Measurements from ENCODE around the gene ASTN2. TPM values are rescaled to one million over a fixed set of nuclear protein-coding genes. Genes with fewer than 3 reads are reported as not detected.

Gene ASTN2
- total and polyA plus RNA-seq, 10 donors: 0.87 to 6.1 (median 3.7) TPM

DNA sequence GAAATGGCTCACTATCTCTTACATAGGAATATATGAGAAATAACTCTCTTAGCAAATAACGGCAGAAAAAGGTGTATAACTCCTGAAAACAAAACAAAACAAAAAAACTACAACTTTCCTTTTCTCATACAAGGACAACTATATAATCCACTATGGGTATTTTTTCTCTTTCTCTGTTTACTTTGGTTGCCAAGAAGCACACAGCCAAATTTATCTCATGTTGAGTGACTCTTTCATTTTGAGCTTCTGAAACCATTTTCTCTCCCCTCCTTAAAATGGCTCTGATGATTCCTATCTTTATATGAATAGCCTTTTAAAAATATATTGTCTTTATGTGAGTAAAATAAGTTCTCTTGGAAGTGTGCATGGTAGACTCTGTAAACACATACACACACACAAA, 599.0 kb downstream of the ASTN2 start:
- no peaks in the 10 kb centered on the region for H3K4me1 ChIP-seq
- 80 to 87% (median 86%) methylated on average over 1 of the region's 1 CpG for WGBS, 5 donors
- no peak for TF ChIP-seq POLR2A (IDR thresholded peaks at IDR 0.05)
- no peak for TF ChIP-seq POLR2AphosphoS5 (IDR thresholded peaks at IDR 0.05)
- TF ChIP-seq, protein P1, sequence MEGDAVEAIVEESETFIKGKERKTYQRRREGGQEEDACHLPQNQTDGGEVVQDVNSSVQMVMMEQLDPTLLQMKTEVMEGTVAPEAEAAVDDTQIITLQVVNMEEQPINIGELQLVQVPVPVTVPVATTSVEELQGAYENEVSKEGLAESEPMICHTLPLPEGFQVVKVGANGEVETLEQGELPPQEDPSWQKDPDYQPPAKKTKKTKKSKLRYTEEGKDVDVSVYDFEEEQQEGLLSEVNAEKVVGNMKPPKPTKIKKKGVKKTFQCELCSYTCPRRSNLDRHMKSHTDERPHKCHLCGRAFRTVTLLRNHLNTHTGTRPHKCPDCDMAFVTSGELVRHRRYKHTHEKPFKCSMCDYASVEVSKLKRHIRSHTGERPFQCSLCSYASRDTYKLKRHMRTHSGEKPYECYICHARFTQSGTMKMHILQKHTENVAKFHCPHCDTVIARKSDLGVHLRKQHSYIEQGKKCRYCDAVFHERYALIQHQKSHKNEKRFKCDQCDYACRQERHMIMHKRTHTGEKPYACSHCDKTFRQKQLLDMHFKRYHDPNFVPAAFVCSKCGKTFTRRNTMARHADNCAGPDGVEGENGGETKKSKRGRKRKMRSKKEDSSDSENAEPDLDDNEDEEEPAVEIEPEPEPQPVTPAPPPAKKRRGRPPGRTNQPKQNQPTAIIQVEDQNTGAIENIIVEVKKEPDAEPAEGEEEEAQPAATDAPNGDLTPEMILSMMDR (IDR thresholded peaks at IDR 0.05 in 8 of 11, conservative IDR thresholded peaks at IDR 0.05 in 3 of 11): no peak

GRCh38 chr9:116813031-116813300, 601.9 kb downstream of the ASTN2 start:
- H3K4me3 ChIP-seq: no peak overlapping the region
- H3K27me3 ChIP-seq (replicated peaks in 1 of 7): peaks cover 0 to 12% (median 0%) of the 10 kb centered on the region in 7 donors
- H3K9me3 ChIP-seq: no peaks in the 10 kb centered on the region
- H3K27ac ChIP-seq: no peak overlapping the region
- no peak for DNase-seq
- no peaks in the 10 kb centered on the region for H3K4me1 ChIP-seq
- 75 to 88% (median 83%) methylated on average over 1 of the region's 1 CpG for WGBS, 5 donors
- no peak for TF ChIP-seq POLR2A (IDR thresholded peaks at IDR 0.05)
- TF ChIP-seq POLR2AphosphoS5 (IDR thresholded peaks at IDR 0.05): no peak
- TF ChIP-seq, protein P1 (IDR thresholded peaks at IDR 0.05 in 8 of 11, conservative IDR thresholded peaks at IDR 0.05 in 3 of 11): no peak
- no peaks in the 10 kb centered on the region for H3K36me3 ChIP-seq
- intact Hi-C loops (cut with DNase I; ENCODE audit: low total_unique reads): no loop called here

More for the DNA sequence above, 599.0 kb downstream of the ASTN2 start:
- Histone ChIP-seq H3K4me3 (no peak overlapping the region), H3K27me3 (replicated peaks in 1 of 7) (peaks cover 0 to 12% (median 0%) of the 10 kb centered on the region in 7 donors), H3K27ac (no peak overlapping the region), H3K36me3 (no peaks in the 10 kb centered on the region), H3K9me3 (no peaks in the 10 kb centered on the region)
- DNase-seq: no peak
- intact Hi-C loops (cut with DNase I; ENCODE audit: low total_unique reads): no loop called here

DNA sequence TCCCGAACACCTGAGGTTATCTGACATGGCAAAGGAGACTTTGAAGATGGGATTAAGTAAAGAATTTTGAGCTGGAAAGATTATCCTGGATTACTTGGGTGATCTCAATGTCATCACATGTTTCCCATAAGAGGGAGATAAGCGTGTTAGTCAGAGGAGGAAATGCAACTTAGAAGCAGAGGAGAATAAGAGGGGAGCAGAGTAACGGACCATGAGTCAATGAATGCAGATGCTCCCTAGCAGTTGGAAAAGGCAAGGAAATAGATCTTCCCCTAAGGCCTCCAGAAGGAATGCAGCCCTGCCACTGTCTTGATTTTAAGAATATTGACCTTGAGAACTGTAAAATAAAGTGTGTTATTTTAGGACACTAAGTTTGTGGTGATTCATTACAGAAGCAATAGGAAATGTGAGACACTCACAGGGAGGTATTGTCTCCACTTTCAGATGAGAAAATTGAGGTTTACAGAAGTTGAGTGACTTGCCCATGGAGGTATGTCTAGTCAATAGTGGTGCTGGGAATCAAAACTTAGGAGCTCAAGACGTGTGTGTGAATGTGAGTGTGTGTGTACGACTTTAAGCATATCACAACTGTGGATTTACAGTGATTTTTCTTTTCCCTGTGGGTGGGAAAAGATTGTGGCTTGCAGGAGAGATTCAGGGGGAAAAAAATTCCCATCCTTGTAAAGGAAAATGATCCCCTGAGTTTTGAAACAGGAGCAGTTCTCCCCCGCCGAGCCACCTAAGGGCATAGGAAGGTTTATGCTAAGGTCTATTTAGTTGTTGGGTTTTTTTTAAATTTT, 602.4 kb downstream of the ASTN2 start:
- H3K36me3 ChIP-seq: no peaks in the 10 kb centered on the region
- 71 to 80% (median 74%) methylated on average over 7 of the region's 7 CpGs for WGBS, 5 donors
- no peak overlapping the region for H3K4me3 ChIP-seq
- DNase-seq: no peak
- H3K27me3 ChIP-seq (replicated peaks in 1 of 7): peaks cover 0 to 12% (median 0%) of the 10 kb centered on the region in 7 donors
- no peaks in the 10 kb centered on the region for H3K4me1 ChIP-seq
- no peak overlapping the region for H3K27ac ChIP-seq
- H3K9me3 ChIP-seq: no peaks in the 10 kb centered on the region
- intact Hi-C loops (cut with DNase I; ENCODE audit: low total_unique reads): no loop called here
- TF ChIP-seq, protein P1 (IDR thresholded peaks at IDR 0.05 in 8 of 11, conservative IDR thresholded peaks at IDR 0.05 in 3 of 11): no peak
- TF ChIP-seq POLR2A (IDR thresholded peaks at IDR 0.05) (no peak), POLR2AphosphoS5 (IDR thresholded peaks at IDR 0.05) (no peak)

GRCh38 chr9:116809656-116810055, 605.2 kb downstream of the ASTN2 start:
- H3K36me3 ChIP-seq: no peaks in the 10 kb centered on the region
- H3K4me3 ChIP-seq: no peak overlapping the region
- intact Hi-C loops (cut with DNase I; ENCODE audit: low total_unique reads): no loop called here
- WGBS, 5 donors: 55 to 66% (median 59%) methylated on average over 5 of the region's 5 CpGs
- no peak for DNase-seq
- TF ChIP-seq POLR2AphosphoS5 (IDR thresholded peaks at IDR 0.05) (no peak), POLR2A (IDR thresholded peaks at IDR 0.05) (no peak)
- TF ChIP-seq, protein P1 (IDR thresholded peaks at IDR 0.05 in 8 of 11, conservative IDR thresholded peaks at IDR 0.05 in 3 of 11): no peak
- H3K27me3 ChIP-seq (replicated peaks in 1 of 7): peaks cover 0 to 12% (median 0%) of the 10 kb centered on the region in 7 donors
- no peak overlapping the region for H3K27ac ChIP-seq
- no peaks in the 10 kb centered on the region for H3K4me1 ChIP-seq
- no peaks in the 10 kb centered on the region for H3K9me3 ChIP-seq

Measured in spleen (tissue), 11 donors.